Measurements from ENCODE around the gene NCR3LG1.

DNA sequence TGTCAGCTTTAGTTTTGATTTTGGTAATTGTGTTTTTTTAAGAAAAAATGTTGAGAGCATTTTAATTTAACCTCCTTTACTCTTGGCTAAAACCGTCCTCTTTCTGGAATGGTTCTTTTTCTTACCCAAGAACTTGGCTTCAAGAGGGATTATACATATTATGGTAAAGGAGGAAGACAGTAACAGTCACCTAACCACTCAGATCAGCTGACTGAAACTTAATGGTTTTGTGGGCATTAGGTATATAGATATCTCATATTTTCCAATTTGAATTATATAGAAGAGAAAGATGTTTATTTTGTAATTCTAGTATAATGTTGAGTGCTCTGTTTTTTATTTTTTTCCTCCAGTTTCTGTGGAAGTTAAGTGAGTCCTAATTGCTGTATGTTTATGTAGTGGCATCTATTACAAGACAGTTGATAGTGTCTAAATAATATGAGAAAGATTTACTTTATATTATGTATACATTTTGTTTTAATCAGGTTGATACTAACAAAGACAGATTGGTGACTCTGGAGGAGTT lies 36.6 kb upstream of the NCR3LG1 start:
- TF ChIP-seq, protein P1, sequence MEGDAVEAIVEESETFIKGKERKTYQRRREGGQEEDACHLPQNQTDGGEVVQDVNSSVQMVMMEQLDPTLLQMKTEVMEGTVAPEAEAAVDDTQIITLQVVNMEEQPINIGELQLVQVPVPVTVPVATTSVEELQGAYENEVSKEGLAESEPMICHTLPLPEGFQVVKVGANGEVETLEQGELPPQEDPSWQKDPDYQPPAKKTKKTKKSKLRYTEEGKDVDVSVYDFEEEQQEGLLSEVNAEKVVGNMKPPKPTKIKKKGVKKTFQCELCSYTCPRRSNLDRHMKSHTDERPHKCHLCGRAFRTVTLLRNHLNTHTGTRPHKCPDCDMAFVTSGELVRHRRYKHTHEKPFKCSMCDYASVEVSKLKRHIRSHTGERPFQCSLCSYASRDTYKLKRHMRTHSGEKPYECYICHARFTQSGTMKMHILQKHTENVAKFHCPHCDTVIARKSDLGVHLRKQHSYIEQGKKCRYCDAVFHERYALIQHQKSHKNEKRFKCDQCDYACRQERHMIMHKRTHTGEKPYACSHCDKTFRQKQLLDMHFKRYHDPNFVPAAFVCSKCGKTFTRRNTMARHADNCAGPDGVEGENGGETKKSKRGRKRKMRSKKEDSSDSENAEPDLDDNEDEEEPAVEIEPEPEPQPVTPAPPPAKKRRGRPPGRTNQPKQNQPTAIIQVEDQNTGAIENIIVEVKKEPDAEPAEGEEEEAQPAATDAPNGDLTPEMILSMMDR (IDR thresholded peaks at IDR 0.05), result no peak
- TF ChIP-seq POLR2A (IDR thresholded peaks at IDR 0.05), result no peak
